Amniotic stem cell (primary cell): ENCODE measurements around the gene C2CD4C.
"Not testable (repeated sequence)": the region's sequence is repeated elsewhere in the genome, so short reads cannot be mapped to it uniquely, and the experiment has no call there.

ENCODE experiments used
- DNase-seq: peaks from one replicate; lab custom pipeline; 2025; lab: John Stamatoyannopoulos, UW

C2CD4C gene

GRCh38 chr19:366205-366783 lies 42.7 kb downstream of the C2CD4C start:
- no peak for DNase-seq

GRCh38 chr19:364496-365287 lies 44.3 kb downstream of the C2CD4C start:
- no peak for DNase-seq

- no peak for DNase-seq
Observed at GRCh38 chr19:362683-363082, 46.3 kb downstream of the C2CD4C start.

- no peak for DNase-seq
Observed at GRCh38 chr19:362154-362553, 46.8 kb downstream of the C2CD4C start.

- DNase-seq = no peak
Observed at GRCh38 chr19:359653-359925, 49.4 kb downstream of the C2CD4C start.

GRCh38 chr19:355536-355935 lies 53.4 kb downstream of the C2CD4C start:
- not testable (repeated sequence) for DNase-seq
